Measurements from ENCODE around the gene NAA10. TPM values are rescaled to one million over a fixed set of nuclear protein-coding genes. Genes with fewer than 3 reads are reported as not detected.
A peak's percentile ranks its signal among the peaks of the same experiment; 100 is the strongest.

NAA10 gene
- total and polyA plus RNA-seq, 11 donors, result 52.5 to 221 (median 91.5) TPM

DNA sequence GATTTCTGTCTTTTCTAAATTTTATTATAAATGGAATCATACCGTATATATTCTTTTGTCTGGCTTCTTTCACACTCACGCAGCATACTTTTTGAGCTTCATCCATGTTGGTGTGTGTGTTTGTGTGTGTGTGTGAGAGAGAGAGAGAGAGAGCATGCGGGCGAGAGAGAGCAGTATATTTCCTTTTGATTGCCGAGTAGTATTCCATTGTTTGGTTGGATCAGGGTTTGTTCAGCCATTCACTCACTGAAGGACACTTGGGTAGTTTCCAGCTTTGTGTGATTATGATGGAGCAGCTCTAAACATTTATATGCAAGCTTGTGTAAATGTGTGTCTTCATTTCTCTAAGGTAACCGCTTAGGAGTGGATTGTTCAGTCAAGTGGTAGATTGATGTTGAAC, 45.7 kb downstream of the NAA10 start:
- H3K9me3 ChIP-seq, result no peaks in the 10 kb centered on the region
- TF ChIP-seq, protein P1, sequence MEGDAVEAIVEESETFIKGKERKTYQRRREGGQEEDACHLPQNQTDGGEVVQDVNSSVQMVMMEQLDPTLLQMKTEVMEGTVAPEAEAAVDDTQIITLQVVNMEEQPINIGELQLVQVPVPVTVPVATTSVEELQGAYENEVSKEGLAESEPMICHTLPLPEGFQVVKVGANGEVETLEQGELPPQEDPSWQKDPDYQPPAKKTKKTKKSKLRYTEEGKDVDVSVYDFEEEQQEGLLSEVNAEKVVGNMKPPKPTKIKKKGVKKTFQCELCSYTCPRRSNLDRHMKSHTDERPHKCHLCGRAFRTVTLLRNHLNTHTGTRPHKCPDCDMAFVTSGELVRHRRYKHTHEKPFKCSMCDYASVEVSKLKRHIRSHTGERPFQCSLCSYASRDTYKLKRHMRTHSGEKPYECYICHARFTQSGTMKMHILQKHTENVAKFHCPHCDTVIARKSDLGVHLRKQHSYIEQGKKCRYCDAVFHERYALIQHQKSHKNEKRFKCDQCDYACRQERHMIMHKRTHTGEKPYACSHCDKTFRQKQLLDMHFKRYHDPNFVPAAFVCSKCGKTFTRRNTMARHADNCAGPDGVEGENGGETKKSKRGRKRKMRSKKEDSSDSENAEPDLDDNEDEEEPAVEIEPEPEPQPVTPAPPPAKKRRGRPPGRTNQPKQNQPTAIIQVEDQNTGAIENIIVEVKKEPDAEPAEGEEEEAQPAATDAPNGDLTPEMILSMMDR (IDR thresholded peaks at IDR 0.05), result no peak
- no peak for TF ChIP-seq POLR2A (IDR thresholded peaks at IDR 0.05)
- no peak overlapping the region for H3K27ac ChIP-seq
- WGBS, 4 donors, result 93 to 96% (median 95%) methylated on average over 6 of the region's 6 CpGs
- no peak overlapping the region for H3K4me3 ChIP-seq
- H3K36me3 ChIP-seq, result no peaks in the 10 kb centered on the region
- intact Hi-C loops (cut with DNase I), result loop anchor here in 1 of 10 donors (5.0 kb wide), 1 partner anchor 62 kb away; no protein-coding TSS in a partner anchor
- DNase-seq (no peak), ATAC-seq (no peak)
- peaks cover 0 to 91% (median 19%) of the 10 kb centered on the region in 9 donors for H3K27me3 ChIP-seq
- peaks cover 0 to 20% (median 0%) of the 10 kb centered on the region in 12 donors for H3K4me1 ChIP-seq

GRCh38 chrX:153888344-153888743, 46.5 kb downstream of the NAA10 start:
- Histone ChIP-seq H3K4me3 (no peak overlapping the region), H3K9me3 (no peaks in the 10 kb centered on the region), H3K27me3 (peaks cover 0 to 92% (median 22%) of the 10 kb centered on the region in 9 donors), H3K27ac (no peak overlapping the region), H3K36me3 (no peaks in the 10 kb centered on the region), H3K4me1 (peaks cover 0 to 20% (median 0%) of the 10 kb centered on the region in 12 donors)
- intact Hi-C loops (cut with DNase I), result loop anchor here in 1 of 10 donors (5.0 kb wide), 1 partner anchor 61 kb away; no protein-coding TSS in a partner anchor
- DNase-seq (no peak), ATAC-seq (no peak)
- TF ChIP-seq, protein P1 (IDR thresholded peaks at IDR 0.05), result no peak
- TF ChIP-seq POLR2A (IDR thresholded peaks at IDR 0.05), result no peak
- WGBS, 4 donors, result 57 to 72% (median 64%) methylated on average over 6 of the region's 6 CpGs

- WGBS, 4 donors, result 57 to 88% (median 67%) methylated on average over 8 of the region's 8 CpGs
- Histone ChIP-seq H3K4me1 (peaks cover 0 to 20% (median 0%) of the 10 kb centered on the region in 12 donors), H3K36me3 (no peaks in the 10 kb centered on the region), H3K27me3 (peaks cover 0 to 92% (median 23%) of the 10 kb centered on the region in 9 donors), H3K4me3 (no peak overlapping the region), H3K9me3 (no peaks in the 10 kb centered on the region), H3K27ac (no peak overlapping the region)
- ATAC-seq (no peak), DNase-seq (peak in 1 of 5 donors; percentile 7)
- intact Hi-C loops (cut with DNase I), result loop anchor here in 1 of 10 donors (5.0 kb wide), 1 partner anchor 60 kb away; no protein-coding TSS in a partner anchor
- TF ChIP-seq, protein P1 (IDR thresholded peaks at IDR 0.05), result no peak
- no peak for TF ChIP-seq POLR2A (IDR thresholded peaks at IDR 0.05)
Measured at GRCh38 chrX:153887385-153887784, 47.5 kb downstream of the NAA10 start.

GRCh38 chrX:153886915-153887314, 47.9 kb downstream of the NAA10 start:
- H3K27ac ChIP-seq, result no peak overlapping the region

More at GRCh38 chrX:153886915-153887314, 47.9 kb downstream of the NAA10 start:
- WGBS, 4 donors, result 22 to 56% (median 41%) methylated on average over 11 to 13 of the region's 13 CpGs
- DNase-seq (peak in 1 of 5 donors; percentile 13), ATAC-seq (no peak)
- Histone ChIP-seq H3K36me3 (no peaks in the 10 kb centered on the region), H3K4me1 (peaks cover 0 to 20% (median 0%) of the 10 kb centered on the region in 12 donors), H3K4me3 (no peak overlapping the region), H3K27me3 (peaks cover 0 to 93% (median 23%) of the 10 kb centered on the region in 9 donors), H3K9me3 (no peaks in the 10 kb centered on the region)
- TF ChIP-seq, protein P1 (IDR thresholded peaks at IDR 0.05), result no peak
- no peak for TF ChIP-seq POLR2A (IDR thresholded peaks at IDR 0.05)
- intact Hi-C loops (cut with DNase I), result loop anchor here in 1 of 10 donors (5.0 kb wide), 1 partner anchor 60 kb away; no protein-coding TSS in a partner anchor

Data from heart left ventricle (tissue), 16 donors.